HEK293T (cell line): ENCODE measurements around the gene CABLES2.

ENCODE experiments used
- ARNT ChIP-seq: fragments of 450-650 bp; IDR thresholded peaks from 2 replicates; pipeline ENCODE4 v1.6.1; 2017; ENCODE audit warnings: mild to moderate bottlenecking
- BHLHE40 ChIP-seq: fragments of 450-650 bp; IDR thresholded peaks from 2 replicates; pipeline ENCODE4 v1.6.1; 2016; ENCODE audit warnings: mild to moderate bottlenecking, moderate library complexity, borderline replicate concordance
- ELF4 ChIP-seq: fragments of 450-650 bp; IDR thresholded peaks from 2 replicates; pipeline ENCODE4 v1.6.1; 2017; ENCODE audit warnings: antibody characterized with exemption
- FOXA1 ChIP-seq: fragments of 450-650 bp; IDR thresholded peaks from 2 replicates; pipeline ENCODE4 v1.6.1; 2016; ENCODE audit warnings: mild to moderate bottlenecking
- HDGF ChIP-seq: fragments of 450-650 bp; IDR thresholded peaks from 2 replicates; pipeline ENCODE4 v1.6.1; 2017; ENCODE audit warnings: antibody characterized with exemption, borderline replicate concordance
- LEF1 ChIP-seq: fragments of 450-650 bp; IDR thresholded peaks from 2 replicates; pipeline ENCODE4 v1.6.1; 2017; ENCODE audit warnings: mild to moderate bottlenecking, borderline replicate concordance
- SP1 ChIP-seq: fragments of 450-650 bp; IDR thresholded peaks from 2 replicates; pipeline ENCODE4 v1.6.1; 2017
- TARDBP ChIP-seq: fragments of 450-650 bp; IDR thresholded peaks from 2 replicates; pipeline ENCODE4 v1.6.1; 2016
- TF ChIP-seq, protein P1 (sequence below): fragments of 450-650 bp; IDR thresholded peaks from 2 replicates; pipeline ENCODE4 v1.6.1; 2016

GRCh38 chr20:62428002-62428372 is 20.9 kb upstream of the CABLES2 start:
- TF ChIP-seq ELF4 (no peak), FOXA1 (no peak), TARDBP (no peak), BHLHE40 (no peak), HDGF (no peak), ARNT (no peak), SP1 (no peak), LEF1 (no peak)
- TF ChIP-seq, protein P1, sequence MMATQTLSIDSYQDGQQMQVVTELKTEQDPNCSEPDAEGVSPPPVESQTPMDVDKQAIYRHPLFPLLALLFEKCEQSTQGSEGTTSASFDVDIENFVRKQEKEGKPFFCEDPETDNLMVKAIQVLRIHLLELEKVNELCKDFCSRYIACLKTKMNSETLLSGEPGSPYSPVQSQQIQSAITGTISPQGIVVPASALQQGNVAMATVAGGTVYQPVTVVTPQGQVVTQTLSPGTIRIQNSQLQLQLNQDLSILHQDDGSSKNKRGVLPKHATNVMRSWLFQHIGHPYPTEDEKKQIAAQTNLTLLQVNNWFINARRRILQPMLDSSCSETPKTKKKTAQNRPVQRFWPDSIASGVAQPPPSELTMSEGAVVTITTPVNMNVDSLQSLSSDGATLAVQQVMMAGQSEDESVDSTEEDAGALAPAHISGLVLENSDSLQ = no peak
